ENCODE results near the gene NUDT8. TPM values are rescaled to one million over a fixed set of nuclear protein-coding genes. Genes with fewer than 3 reads are reported as not detected.
"Not testable (repeated sequence)": the region's sequence is repeated elsewhere in the genome, so short reads cannot be mapped to it uniquely, and the experiment has no call there.

NUDT8 gene
- total RNA-seq, 3 donors from 2014 or later: 9.7 to 15.1 (median 12.0) TPM

DNA sequence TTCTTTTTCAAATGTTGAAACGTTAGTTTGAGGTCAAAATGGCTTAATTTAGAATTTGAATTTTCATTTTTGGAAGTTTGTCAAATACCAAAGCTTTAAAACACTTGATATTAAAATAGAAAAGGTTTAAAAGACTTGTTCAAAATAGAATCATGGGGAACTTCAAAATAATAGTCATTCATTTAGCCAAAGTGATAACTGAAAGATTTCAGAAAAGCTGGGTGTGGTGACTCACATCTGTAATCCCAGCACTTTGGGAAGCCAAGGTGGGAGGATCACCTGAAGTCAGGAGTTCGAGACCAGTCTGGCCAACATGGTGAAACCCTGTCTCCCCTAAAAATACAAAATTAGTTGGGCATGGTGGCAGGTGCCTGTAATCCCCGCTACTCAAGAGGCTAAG lies 35.3 kb downstream of the NUDT8 start:
- H3K9me3 ChIP-seq: no peaks in the 10 kb centered on the region
- H3K36me3 ChIP-seq: no peaks in the 10 kb centered on the region
- no peaks in the 10 kb centered on the region for H3K27me3 ChIP-seq
- H3K4me3 ChIP-seq: no peak overlapping the region
- no peak overlapping the region for H3K27ac ChIP-seq
- intact Hi-C loops (cut with DNase I; ENCODE audit: low total_unique reads): no loop called here
- TF ChIP-seq POLR2A (IDR thresholded peaks at IDR 0.05) (no peak), POLR2AphosphoS5 (IDR thresholded peaks at IDR 0.05) (no peak)
- TF ChIP-seq, protein P1, sequence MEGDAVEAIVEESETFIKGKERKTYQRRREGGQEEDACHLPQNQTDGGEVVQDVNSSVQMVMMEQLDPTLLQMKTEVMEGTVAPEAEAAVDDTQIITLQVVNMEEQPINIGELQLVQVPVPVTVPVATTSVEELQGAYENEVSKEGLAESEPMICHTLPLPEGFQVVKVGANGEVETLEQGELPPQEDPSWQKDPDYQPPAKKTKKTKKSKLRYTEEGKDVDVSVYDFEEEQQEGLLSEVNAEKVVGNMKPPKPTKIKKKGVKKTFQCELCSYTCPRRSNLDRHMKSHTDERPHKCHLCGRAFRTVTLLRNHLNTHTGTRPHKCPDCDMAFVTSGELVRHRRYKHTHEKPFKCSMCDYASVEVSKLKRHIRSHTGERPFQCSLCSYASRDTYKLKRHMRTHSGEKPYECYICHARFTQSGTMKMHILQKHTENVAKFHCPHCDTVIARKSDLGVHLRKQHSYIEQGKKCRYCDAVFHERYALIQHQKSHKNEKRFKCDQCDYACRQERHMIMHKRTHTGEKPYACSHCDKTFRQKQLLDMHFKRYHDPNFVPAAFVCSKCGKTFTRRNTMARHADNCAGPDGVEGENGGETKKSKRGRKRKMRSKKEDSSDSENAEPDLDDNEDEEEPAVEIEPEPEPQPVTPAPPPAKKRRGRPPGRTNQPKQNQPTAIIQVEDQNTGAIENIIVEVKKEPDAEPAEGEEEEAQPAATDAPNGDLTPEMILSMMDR (IDR thresholded peaks at IDR 0.05): no peak
- DNase-seq (ENCODE audit: low spot score in 2 of 2): no peak
- no peaks in the 10 kb centered on the region for H3K4me1 ChIP-seq

DNA sequence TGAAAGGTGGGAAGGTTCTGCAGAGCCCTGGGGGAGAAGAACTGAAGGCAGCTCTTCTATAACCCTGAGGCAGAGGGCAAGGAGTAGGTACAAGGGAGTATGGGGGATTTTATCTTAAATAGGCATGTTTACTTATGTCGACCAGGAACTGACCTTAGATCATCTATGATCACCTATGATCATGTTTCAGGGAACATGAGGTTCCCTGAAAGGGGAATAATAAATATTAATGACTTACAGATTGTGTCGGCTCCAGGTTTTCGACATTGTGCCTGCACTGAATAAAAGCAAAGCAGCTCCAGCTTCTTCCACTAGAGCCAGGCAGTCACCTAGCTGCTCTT lies 36.2 kb downstream of the NUDT8 start:
- no peak overlapping the region for H3K27ac ChIP-seq
- intact Hi-C loops (cut with DNase I; ENCODE audit: low total_unique reads): no loop called here
- DNase-seq (ENCODE audit: low spot score in 2 of 2): no peak

DNA sequence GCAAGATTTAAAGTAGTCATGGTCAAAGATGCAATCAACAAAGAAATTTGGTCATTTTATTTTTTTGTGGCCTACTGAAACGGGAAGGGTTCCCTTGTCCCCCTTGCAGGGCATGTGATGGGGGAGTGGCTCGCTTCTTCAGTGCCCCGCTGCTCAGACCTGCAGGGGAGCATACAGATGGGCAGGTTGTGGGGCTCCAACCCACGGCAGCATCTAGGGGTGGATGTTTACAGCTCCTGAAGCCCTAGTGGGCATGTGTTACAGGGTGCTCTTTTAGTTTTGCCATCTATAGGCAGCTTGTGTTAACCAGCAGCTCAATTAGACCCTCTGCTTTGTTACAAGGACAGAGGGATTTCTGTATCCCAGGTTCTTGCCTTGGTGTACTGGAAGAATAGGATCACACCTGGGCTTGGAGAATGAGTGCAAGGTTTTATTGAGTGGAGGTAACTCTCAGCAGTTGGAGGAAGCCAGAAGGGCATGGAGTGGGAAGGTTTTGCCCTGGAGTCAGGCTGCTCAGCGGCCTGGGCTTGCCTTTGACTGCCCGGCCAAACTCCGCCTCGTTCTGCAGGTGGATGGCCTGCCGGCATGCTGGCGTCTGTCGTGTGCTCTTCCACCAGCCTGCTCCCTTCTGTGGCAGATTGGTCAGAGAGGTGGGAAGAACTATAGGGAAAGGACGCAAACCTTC lies 36.7 kb downstream of the NUDT8 start:
- Histone ChIP-seq H3K27ac (no peak overlapping the region), H3K9me3 (no peaks in the 10 kb centered on the region), H3K27me3 (no peaks in the 10 kb centered on the region), H3K4me3 (no peak overlapping the region), H3K36me3 (no peaks in the 10 kb centered on the region), H3K4me1 (no peaks in the 10 kb centered on the region)
- TF ChIP-seq POLR2AphosphoS5 (IDR thresholded peaks at IDR 0.05) (no peak), POLR2A (IDR thresholded peaks at IDR 0.05) (no peak)
- TF ChIP-seq, protein P1 (IDR thresholded peaks at IDR 0.05): no peak
- intact Hi-C loops (cut with DNase I; ENCODE audit: low total_unique reads): no loop called here
- no peak for DNase-seq (ENCODE audit: low spot score in 2 of 2)

More for the DNA sequence above, 36.2 kb downstream of the NUDT8 start:
- H3K36me3 ChIP-seq: no peaks in the 10 kb centered on the region
- H3K27me3 ChIP-seq: no peaks in the 10 kb centered on the region
- H3K9me3 ChIP-seq: no peaks in the 10 kb centered on the region
- H3K4me3 ChIP-seq: no peak overlapping the region
- no peaks in the 10 kb centered on the region for H3K4me1 ChIP-seq
- TF ChIP-seq, protein P1 (IDR thresholded peaks at IDR 0.05): no peak
- TF ChIP-seq POLR2A (IDR thresholded peaks at IDR 0.05) (no peak), POLR2AphosphoS5 (IDR thresholded peaks at IDR 0.05) (no peak)

DNA sequence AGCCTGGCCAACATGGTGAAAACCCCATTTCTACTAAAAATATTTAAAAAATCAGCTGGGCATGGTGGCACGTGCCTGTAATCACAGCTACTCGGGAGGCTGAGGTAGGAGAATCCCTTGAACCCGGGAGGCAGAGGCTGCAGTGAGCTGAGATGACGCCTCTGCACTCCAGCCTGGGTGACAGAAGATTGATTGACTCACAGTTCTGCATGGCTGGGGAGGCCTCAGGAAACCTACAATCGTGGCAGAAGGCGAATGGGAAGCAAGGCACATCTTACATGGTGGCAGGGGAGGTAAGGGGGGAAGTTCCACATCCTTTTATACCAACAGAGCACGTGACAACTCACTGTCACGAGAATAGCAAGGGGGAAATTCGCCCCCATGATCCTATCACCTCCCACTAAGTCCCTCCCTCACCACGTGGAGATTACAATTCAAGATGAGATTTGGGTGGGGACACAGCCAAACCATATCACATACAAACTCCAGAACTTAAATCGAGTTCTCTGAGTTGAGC lies 40.8 kb downstream of the NUDT8 start:
- H3K36me3 ChIP-seq; intact Hi-C loops (cut with DNase I; ENCODE audit: low total_unique reads); H3K9me3 ChIP-seq; H3K27ac ChIP-seq; H3K4me3 ChIP-seq; H3K4me1 ChIP-seq; DNase-seq (ENCODE audit: low spot score in 2 of 2); H3K27me3 ChIP-seq: not testable (repeated sequence)

DNA sequence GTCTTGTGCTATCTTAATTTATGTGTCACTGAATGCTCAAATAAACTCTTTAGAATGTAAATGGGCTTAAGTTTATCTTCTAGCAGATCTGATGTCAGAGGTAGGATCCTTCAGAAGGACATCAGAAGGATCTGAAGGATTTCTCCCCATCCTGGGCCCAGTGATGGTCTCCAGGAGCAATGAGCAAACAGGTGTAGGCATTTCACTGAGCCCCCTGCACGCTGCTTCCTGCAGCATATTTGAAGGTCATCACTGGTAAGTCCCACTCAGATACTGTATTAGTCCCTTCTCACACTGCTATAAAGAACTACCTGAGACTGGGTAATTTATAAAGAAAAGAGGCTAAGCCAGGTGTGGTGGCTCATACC lies 41.6 kb downstream of the NUDT8 start:
- intact Hi-C loops (cut with DNase I; ENCODE audit: low total_unique reads): no loop called here
- Histone ChIP-seq H3K4me3 (no peak overlapping the region), H3K27ac (no peak overlapping the region), H3K27me3 (no peaks in the 10 kb centered on the region), H3K9me3 (no peaks in the 10 kb centered on the region), H3K4me1 (no peaks in the 10 kb centered on the region), H3K36me3 (no peaks in the 10 kb centered on the region)
- DNase-seq (ENCODE audit: low spot score in 2 of 2): no peak
- TF ChIP-seq POLR2AphosphoS5 (IDR thresholded peaks at IDR 0.05): no peak
- TF ChIP-seq, protein P1 (IDR thresholded peaks at IDR 0.05): no peak
- no peak for TF ChIP-seq POLR2A (IDR thresholded peaks at IDR 0.05)

Measured in breast epithelium (tissue), 4 donors.